Ovary (tissue), 3 donors: ENCODE results near the gene ANKRD29.

ENCODE experiments used
- EP300 ChIP-seq: sonication (generic); formaldehyde crosslinking; IDR thresholded peaks from one replicate; pipeline ENCODE4 v1.6.1; 2017; ENCODE audit warnings: antibody characterized with exemption
- POLR2A ChIP-seq: fragments of 450-650 bp; IDR thresholded peaks from one replicate; pipeline ENCODE4 v1.6.1; 2017; ENCODE audit warnings: antibody characterized with exemption, mild to moderate bottlenecking, moderate library complexity
- TF ChIP-seq, protein P1 (sequence below), 3 donors: fragments of 450-650 bp in 2 of 3; fragments of 200-600 bp in 1 of 3; IDR thresholded peaks; one replicate each; pipeline versions ENCODE4 v1.5.1 to v1.8.0; 2016 to 2022; ENCODE audit warnings: antibody characterized with exemption in 3 of 3, mild to moderate bottlenecking in 1 of 3
- donor health status: DM: no; HTN: no; CAD: no.

DNA sequence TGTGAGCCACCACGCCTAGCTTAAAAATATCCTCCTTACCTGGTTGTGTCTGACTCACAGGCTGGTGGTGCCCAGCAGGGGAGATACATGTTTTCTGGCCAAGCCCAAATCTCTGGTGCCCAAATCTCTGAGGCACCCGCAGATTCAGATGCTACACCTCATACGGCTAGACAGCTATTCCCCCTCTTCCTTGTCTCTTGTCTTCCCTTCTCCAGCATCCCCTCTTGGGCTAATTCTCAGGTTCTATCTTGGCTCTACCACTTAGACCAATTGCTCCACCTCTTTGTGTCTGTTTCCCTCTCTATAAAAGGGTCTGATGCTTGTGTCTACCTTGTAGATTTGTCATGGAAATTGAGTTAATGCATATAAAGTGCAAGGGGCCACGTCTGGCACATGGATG is 39.9 kb upstream of the ANKRD29 start:
- TF ChIP-seq, protein P1, sequence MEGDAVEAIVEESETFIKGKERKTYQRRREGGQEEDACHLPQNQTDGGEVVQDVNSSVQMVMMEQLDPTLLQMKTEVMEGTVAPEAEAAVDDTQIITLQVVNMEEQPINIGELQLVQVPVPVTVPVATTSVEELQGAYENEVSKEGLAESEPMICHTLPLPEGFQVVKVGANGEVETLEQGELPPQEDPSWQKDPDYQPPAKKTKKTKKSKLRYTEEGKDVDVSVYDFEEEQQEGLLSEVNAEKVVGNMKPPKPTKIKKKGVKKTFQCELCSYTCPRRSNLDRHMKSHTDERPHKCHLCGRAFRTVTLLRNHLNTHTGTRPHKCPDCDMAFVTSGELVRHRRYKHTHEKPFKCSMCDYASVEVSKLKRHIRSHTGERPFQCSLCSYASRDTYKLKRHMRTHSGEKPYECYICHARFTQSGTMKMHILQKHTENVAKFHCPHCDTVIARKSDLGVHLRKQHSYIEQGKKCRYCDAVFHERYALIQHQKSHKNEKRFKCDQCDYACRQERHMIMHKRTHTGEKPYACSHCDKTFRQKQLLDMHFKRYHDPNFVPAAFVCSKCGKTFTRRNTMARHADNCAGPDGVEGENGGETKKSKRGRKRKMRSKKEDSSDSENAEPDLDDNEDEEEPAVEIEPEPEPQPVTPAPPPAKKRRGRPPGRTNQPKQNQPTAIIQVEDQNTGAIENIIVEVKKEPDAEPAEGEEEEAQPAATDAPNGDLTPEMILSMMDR (IDR thresholded peaks at IDR 0.05): no peak
- TF ChIP-seq POLR2A (no peak), EP300 (no peak)
